HG03460 (cell line): ENCODE measurements around the gene MKI67.
"Not testable (repeated sequence)": the region's sequence is repeated elsewhere in the genome, so short reads cannot be mapped to it uniquely, and the experiment has no call there.

Source experiments
- ATAC-seq: cut with Tn5 transposase; IDR thresholded peaks from one replicate; pipeline ENCODE4 v1.9.1; 2021; ENCODE audit not compliant: unreplicated experiment

The MKI67 gene

DNA sequence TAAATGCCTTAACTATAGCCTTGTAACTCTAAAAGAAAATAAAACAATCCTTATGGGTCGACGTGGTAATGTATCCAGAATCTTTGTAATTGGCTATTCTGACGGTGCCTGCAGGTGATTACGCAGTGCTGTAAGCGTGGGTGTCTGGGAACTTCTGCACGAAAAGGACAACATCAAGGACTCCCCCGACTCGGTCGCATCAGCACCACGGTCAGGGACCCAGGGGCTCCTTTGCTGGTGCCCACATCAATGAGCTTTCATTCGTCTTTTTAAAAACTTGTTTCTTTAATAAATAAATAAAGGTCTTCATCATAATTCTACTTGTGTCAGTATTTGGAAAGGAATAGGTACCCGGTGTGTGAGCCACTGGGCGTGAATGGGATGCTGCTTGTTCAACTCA is 13.2 kb downstream of the MKI67 start:
- no peak for ATAC-seq

DNA sequence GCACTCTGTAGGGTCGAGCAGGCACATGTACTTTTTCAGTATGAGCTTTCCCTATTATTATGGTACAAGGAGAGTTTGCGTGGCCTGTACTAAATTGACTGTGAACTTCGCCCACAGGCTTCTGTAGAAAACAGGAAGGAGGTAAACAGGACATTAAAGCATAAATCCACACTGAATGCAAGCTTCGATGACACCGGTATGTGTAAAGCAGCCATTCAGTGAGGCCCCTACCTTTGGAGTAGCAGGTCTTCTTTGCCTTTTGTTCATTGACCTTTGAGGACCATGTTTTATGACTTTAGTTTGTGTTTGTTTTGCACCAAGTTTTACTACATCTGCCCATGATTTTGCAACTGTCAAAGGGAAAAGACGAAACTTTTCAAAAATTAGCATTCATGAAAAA is 14.5 kb downstream of the MKI67 start:
- ATAC-seq: no peak

DNA sequence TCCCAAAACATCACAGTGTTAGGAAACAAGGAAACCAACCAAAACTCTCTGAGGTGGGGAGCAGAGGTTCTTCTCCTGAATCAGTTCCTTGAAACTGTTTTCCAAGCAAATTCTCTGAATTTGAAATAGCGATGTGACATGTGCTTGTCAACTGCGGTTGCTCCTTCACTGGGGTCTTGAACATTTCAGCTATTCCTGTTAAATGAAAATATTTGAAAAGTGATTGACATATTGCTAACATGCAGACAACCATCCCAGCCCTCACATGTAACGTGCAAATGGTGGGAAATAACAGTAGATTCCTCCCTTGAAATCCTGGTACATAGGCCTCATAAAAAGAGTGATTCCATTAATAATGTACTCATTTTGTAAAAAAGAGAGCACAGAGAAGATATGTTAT is 15.9 kb downstream of the MKI67 start:
- no peak for ATAC-seq

DNA sequence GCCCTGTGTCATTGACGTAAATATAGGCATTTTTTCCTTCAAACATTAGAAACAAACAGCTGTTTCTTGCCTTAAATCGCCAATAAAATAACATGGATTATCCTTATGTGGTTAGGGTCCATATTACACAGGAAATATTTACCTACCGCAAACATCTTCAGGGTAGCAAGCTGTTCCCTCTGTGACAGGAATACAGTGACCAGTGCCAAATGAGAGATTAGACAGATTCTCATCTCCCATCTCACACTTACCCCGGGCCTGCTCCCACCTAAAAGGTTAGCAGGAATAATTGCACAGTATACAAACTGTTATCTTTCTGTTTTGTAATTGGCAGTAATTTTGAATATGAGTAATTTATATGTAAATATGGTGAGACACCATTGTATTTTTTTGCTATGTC is 16.5 kb downstream of the MKI67 start:
- ATAC-seq: no peak

DNA sequence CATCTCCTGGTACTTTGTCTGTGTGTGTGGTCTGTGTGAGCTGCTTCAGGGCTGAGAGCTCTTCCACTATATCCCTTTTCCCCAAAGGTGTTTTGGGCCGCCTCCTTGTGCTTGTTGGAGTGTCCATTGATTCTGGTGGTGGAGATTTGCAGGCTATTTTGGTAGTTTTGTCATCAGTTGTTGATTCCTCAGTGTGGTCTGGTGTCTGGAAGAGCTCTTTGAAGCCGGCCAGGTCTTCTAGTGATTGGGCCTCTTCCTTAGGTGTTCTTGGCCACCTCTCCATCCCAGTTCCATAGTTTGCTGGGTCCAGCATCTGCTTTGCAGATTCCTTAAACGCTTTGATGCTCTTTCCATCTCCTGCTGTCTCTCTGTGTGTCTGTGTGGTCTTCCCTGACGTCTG is 20.8 kb downstream of the MKI67 start:
- no peak for ATAC-seq

DNA sequence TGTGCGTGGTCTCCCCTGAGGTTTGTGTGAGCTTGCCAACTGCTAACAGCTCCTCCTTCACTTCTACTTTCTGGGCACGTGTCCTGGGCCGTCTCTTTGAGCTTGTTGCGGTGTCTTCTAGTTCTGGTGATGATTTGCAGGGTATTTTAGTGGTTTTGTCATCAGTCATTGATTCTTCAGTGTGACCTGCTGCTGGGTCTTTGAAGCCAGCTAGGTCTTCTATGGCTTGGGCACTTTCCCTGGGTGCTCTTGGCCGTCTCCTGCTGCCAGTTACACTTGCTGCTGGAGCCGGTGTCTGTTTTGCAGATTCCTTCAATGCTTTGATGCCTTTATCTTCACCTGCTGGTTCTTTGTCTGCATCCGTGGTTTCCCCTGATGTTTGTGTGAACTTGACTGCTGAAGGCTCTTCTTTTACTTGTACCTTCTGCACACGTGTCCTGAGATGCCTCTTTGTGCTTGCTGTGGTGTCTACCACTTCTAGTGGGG is 23.0 kb downstream of the MKI67 start:
- ATAC-seq: no peak

DNA sequence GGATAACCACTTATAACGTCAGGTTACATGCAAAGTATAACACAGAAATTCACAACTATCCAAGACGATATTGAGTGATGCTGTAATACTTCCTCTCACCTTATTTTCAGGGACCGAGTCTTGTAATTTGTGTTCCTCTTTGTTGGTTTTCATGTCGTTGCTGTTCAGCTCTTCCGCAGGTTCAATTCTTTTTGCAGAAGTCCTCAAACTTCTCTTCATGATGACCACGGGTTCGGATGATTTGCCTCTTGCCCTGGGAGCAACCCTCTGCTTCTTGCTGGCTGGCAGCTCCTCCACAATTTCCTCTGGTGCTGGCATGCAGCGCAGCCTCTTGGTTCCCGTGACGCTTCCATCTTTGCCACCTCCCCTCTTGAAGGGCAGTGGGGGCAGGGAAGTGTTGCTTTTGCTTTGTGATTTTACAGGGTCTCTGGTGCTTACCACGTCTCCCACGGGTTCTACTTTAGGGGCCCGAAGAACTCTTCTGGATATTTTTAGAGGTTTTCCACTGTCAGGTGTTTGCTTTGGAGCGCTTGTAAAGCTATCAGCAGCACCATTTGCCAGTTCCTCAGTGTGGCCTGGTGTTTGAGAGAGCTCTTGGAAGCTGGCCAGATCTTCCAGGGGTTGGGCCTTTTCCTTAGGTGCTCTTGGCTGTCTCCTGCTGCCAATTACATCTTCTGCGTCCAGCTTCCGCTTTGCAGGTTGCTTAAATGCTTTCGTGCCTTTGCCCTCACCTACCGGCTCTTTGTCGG is 23.6 kb downstream of the MKI67 start:
- no peak for ATAC-seq

DNA sequence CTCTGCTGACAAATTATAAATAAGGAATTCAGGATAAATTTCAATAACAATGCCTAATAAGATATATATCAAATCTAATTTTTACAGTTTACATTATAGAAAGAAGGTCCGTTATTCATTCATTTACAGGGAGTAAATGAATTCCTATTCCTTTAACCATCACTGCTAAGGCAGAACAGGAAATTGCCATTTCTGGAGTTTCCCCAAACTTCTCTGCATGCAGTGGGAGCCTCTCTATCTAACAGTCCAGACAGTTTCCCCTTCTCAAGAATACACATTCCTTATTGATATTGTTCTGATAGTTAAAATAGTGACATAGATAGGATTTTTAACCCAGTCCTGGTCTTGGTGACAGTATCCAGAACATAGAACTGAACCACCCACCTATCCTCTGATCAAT is 24.3 kb downstream of the MKI67 start:
- ATAC-seq: no peak

DNA sequence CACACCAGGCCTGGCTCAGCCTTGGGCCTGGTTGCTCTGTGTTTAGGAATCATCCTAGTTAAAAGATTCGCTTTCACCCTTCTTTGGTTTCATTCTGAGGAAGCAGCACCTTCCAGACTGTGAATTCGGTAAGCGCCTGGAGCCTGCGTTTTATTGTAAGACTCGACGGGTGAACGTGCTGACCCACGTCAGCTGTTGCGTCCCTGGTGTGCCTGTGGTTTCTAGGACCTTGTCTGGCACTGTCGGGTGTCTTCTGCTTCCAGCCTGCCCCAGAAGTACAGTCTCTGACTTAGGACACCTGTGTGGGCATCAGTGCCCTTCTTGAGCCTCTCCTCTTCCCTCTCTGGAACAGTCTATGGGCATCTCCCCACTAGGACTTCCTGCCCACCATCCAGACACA is 26.3 kb downstream of the MKI67 start:
- no peak for ATAC-seq

DNA sequence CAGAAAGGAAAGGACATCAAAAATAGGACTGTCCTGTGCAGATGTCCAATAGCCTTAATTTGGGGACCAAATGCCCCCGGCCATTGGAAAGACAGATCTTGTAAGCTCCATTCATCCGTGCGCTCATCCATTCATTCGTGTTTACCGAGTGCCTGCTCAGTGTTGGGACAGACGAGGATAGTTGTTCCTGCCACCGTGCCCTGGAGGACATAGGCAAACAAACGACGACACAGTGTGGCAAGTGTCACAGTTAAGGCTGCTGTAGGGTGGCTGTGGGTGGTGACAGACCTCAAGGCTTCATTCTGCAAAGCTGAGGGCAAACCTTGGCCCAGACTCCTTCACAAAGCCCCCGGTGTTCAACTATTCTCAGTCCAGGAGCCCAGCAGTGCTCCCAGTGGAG is 27.6 kb downstream of the MKI67 start:
- no peak for ATAC-seq

DNA sequence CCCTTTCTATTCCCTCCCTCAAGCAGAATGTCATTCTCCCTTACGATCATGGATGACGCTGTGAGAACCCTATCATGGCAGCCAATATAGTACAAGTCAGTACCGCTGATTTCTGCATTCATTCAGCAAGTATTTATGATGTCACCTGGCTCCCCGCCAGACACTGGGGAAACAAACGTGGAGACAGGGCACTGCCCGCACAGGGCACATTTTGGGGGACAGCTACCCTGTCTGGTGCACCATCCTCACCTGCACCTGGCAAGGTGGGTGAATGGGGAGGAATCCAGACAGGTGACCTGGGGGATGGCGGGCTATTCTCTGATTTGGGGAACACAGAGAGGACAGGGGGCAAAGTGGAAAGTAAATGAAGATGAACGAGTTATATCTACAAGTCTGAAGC is 28.4 kb downstream of the MKI67 start:
- ATAC-seq: no peak

DNA sequence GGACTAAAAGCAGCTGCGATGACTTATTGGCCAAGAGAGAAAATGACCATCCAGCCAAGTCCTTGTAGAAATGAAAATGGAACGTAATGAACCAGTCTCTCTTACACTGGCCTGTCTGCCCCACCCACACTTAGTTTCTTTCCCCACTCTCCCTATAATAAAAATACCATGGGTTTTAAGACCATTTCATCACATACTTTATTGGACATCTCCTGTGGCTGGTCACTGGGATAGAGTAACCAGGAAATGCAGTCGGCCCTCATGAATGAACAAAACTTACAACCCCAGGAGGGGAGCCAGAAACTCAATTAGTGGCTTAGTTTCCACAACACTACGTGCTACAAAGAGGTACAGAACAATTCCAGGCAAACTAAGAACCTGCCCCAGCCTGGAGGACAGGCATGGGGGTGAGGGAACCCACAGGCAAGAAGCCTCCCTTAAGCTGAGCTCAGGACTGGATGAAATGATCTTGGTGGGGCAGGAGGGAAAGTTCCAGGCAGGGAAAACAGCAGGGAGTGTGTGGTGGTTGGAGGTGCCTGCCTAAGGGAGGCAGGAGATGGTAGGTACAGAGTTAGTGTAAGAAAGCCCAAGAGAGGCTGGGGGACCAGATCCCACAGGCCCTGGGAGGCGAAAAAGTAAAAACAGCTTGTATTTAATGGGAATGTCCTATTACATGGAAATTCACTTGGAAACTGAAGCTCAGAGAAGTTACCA is 29.6 kb downstream of the MKI67 start:
- no peak for ATAC-seq

DNA sequence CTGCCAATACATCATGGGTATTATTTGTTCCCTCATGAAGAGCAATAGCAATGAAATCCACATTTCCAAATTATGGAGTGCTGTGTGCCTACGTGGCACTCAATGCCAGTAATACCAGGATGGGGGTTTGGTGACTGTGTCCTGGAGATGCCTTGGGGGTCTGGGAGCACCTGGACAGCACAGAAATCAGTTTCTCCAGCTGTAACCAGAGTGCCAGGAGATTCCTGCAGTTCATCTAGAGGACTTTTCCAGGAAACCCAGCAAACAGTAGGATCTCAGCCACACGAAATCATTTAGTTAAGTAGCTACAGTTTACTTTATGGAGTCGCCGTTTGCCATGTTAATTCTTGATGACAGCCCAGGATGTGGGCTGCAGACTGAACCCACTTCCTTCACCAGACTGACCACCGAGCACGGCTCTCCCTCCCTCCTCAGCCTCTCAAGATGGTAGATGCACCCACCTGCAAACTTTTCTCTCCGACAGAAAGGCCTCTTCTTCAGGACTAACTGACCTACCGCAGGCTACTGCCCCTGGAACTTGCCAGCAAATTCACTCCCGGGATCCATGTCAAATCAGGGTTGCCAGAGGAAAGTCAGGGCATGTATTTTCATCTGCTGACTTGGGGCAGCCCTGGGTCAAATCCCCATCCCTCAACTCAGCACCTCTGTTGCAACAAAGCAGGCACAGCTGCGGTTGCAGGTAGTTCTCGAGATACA is 30.3 kb downstream of the MKI67 start:
- ATAC-seq: peak; percentile 61

DNA sequence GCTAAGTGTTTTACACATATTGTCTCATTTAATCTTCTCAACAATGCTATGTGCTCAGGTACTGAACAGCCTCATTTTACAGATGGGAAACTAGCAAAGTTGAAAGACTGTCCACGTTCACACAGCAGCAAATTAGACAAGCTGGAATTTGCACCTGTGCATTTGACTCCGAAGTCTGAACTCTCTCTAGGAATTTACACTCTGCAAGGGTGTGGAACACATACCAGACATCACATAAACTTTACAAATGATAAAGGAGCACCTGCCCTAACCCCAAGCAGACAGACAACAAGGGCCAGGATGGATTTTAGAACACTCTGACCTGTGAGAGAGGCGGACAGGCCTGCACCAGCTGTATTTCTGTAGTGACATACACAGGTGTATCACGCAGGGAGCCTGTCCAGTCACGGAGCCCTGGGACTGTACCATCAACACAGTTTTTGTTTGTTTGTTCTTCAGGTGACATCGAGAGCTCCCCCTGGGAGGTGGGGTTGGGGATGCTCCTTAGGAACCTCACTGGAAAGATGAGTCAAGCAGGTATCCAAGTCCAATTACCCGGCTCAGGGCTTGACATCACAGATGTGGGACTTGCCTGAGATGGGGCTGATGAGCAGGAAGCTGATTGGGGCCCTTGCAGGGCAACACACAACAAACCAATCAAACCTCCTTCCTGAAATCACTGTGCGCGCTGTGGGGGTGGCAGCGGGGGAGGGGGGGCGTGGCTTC is 31.0 kb downstream of the MKI67 start:
- ATAC-seq: peak; percentile 63

DNA sequence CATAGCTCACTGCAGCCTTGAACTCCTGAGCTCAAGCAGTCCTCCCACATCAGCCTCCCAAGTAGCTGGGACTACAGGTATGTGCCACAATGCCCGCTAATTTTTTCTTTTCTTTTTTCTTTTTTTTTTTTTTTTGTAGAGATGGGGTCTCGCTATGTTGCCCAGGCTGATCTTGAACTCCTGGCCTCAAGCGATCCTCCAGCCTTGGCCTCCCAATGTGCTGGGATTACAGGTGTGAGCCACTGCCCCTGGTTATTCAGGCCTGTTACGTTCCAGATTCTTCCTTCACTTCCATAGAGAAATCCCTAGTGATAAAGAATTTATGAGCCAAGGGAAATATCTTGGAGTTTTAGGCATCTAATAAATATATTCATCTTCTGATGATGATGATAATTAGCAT is 31.6 kb downstream of the MKI67 start:
- not testable (repeated sequence) for ATAC-seq

DNA sequence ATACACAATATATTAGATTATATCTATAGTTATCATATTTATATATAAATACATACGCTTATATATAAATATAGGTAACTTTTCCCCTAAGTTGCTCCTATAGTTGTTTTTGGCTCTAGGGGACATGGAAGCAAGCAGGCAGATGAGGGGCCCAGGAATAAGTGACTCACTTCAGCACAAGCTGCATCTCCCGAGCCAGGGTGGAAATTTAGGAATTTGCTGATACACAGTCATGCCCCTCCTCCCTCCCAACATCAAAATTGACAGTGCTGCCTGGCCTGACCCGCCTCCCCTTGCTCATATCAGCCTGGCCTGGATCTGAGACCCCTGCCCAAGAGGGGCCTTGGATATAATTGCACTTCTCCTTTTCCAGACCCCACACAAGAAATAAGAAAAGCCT is 33.8 kb downstream of the MKI67 start:
- no peak for ATAC-seq

DNA sequence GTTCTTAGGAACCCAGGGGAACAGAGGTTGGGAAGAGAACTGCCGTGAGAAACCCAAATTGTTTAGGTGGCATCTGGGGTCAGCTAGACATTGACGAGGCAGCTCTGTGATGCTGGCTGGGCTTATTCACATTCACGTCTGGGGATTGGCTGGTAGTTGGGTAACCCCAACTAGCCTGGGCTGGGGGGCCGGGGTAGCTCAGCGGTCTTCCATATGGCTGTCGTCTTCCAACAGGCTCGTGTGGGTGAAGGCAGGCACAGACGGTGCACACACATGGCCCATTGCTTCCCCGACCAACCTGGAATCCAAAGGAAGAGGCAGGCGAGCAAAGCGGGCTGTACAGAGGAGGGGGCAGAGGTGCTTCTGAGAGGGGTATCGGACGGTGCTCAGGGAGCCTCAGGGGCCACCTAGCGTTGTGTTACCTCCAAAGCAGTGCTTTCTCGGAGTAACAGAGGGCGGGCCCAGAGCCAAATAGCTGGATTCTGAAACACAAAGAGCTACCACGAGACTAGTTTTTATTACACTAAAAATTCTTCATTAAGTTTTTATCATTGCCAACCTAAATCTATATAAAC is 34.5 kb downstream of the MKI67 start:
- ATAC-seq: no peak

DNA sequence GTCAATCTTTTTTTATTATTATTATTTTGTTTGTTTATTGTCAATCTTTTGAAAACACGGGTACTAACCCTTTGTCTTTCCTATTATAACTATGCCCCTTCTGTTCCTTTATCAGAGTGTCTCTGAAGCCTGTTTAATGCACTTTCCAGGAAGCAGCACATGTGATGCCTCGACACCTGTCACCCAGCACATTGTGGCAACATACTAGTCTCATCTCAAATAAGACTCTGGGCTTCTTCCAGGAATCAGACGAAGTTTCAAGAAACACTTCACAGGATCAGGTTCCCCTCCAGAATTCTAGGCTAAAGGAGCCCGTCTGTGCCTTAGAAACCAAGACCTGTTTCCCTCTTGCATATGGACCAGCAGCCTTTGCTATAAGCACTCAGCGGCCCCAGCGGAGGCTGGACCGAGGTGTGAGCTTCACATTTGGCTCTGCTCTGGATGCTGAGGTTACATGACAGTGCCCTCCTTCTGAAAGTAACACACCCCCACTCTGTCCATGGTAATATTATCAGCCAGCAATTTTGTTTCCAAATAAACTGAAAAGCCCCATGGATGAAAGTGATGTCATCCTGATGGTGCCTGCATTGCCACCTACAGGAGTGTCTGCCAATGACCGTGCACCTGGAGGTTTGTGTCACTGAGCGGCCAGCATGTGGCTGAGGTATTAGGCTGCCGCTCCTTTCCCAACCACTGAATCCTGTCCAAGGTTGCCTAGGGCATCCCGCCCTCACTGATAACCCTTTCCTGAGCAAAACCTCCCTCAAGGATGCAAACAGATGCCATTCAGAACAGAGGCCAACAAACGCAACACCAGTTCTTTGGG is 38.1 kb downstream of the MKI67 start:
- ATAC-seq: no peak

DNA sequence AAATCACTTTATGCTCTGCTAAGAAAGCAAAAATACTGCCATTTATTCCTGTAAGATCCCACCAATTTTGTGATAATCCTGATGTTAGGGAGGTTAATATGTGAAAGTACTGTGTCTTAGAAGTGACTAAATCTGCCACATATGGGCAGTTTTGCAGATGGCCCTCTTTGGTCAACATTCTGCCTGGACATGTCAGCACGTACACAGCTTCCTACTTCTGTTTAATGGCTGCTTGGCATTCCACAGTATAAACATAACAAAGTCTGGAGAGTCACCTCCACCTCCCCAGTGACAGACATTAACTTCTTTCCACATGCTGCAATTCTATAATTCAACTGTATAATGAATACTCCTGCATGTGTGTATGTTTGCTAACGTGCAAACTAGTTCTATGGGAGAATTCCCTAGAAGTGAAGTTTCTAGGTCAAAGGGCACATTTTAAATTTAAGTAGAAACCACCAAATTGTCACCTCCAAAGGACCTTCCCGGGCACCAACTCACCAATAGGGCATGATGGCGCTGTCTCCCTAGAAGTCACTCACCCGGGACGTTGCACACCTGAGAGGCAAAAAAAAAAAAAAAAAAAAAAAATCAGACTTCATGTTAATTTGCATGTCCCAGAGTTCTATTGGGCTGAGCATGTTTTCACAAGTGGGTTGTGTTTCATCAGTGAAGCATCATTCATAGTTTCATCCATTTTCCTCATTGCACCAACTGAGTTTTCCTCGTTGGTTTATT is 38.9 kb downstream of the MKI67 start:
- no peak for ATAC-seq
